Natural killer cell treated with Interleukin-12 subunit alpha and Interleukin-12 subunit beta and Interleukin-15 and Interleukin-18, amount 100 ng/mL, for 72 hours (primary cell): Measurements from ENCODE around the gene ARHGEF1. TPM values are rescaled to one million over a fixed set of nuclear protein-coding genes. Genes with fewer than 3 reads are reported as not detected.
A peak's percentile ranks its signal among the peaks of the same experiment; 100 is the strongest.

ENCODE experiments used
- ATAC-seq, 2 donors: fragments of 150-1000 bp; cut with Tn5 transposase in 1 of 2; sonication (Bioruptor Pico), chemical (Tn5 transposase) in 1 of 2; 2 replicates each; pipeline ENCODE4 v1.10.0; 2021
- DNase-seq: peaks from one replicate; pipeline ENCODE4 v3.0.0; 2022; ENCODE audit warnings: low spot score
- H3K27ac Mint-ChIP-seq, 2 donors: 1 replicate in 1 of 2; 2 replicates in 1 of 2; pipeline ENCODE4 v1.8.0; 2022; ENCODE audit warnings: mixed read lengths in 2 of 2, mild to moderate bottlenecking in 1 of 2, moderate library complexity in 1 of 2
- H3K27me3 Mint-ChIP-seq, 2 donors: 1 replicate in 1 of 2; 2 replicates in 1 of 2; pipeline ENCODE4 v1.8.0; 2022; ENCODE audit warnings: mixed read lengths in 2 of 2
- H3K36me3 Mint-ChIP-seq: one replicate; pipeline ENCODE4 v1.8.0; 2022; ENCODE audit warnings: mixed read lengths
- H3K4me1 Mint-ChIP-seq, 2 donors: 1 replicate in 1 of 2; 2 replicates in 1 of 2; pipeline ENCODE4 v1.8.0; 2022; ENCODE audit warnings: low read depth in 2 of 2, mixed read lengths in 2 of 2, mild to moderate bottlenecking in 1 of 2
- H3K4me3 Mint-ChIP-seq: one replicate; pipeline ENCODE4 v1.8.0; 2022; ENCODE audit warnings: mixed read lengths
- H3K9me3 Mint-ChIP-seq: 2 replicates; pipeline ENCODE4 v1.8.0; 2022; ENCODE audit warnings: mixed read lengths
- total RNA-seq, 2 donors: library from RNA; stranded (reverse); gene quantifications; one replicate each; pipeline ENCODE4 v1.2.3, GENCODE V29; 2022

ARHGEF1 gene
- 100 to 1,000 TPM; 321 to 444 TPM for total RNA-seq

DNA sequence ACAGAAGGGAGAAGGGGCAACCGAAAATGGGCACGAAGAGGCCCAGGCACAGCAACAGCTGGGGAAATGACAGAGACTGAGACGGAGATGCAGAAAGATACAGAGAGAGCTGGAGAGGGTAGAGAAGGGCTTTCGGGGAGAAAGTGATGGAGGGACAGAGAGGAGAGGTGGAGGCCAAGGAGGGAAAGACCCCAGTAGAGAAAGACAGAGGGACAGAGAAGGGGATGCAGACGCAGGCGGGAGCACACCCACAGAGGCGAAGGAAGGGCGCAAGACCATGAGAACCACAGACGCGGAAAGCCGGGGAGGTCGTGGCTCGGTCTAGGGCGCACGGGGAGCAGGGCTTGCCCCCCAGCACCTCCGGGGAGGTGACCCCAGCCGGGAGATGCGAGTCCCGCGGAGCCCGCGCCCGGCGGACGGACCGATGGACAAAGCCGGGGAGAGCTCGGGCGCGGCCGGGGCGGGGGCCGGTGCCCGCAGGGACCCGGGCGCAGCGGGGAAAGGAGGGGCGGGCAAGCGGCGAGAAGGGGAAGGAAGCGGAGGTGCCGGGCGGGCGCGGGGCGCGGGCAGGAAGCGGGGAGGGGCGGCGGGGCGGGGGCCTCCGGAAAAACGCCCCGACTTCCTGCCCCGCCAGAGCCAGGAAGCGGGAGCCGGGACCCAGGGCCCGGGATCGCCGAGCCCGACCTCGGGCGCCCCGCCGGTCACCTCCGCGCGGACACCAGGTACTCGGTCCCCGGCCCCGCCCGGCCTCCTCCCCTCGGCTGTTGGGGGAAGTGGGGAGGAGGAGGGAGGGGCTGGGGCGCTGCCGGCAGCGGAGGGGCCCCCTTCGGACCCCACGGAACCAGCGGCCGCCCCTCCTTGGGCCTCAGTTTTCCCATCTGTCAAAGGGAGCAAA is at the start of gene ARHGEF1:
Gene ARHGEF1, plus strand, starts transcription at position 617 of the 895 bp plus-strand sequence. CDS start 4,899 bp downstream, outside the sequence.
- Mint-ChIP-seq H3K4me1 (peaks cover 48 to 49% of the 10 kb centered on the region in 2 donors), H3K4me3 (peak within 1 kb of the TSS; percentile 97), H3K27ac (peak within 1 kb of the TSS; percentile 90 to 92), H3K27me3 (no peaks in the 10 kb centered on the region), H3K9me3 (no peaks in the 10 kb centered on the region), H3K36me3 (peaks cover 7% of the 10 kb centered on the region)
- ATAC-seq: peak; percentile 7 to 13
- DNase-seq: peak; percentile 80

DNA sequence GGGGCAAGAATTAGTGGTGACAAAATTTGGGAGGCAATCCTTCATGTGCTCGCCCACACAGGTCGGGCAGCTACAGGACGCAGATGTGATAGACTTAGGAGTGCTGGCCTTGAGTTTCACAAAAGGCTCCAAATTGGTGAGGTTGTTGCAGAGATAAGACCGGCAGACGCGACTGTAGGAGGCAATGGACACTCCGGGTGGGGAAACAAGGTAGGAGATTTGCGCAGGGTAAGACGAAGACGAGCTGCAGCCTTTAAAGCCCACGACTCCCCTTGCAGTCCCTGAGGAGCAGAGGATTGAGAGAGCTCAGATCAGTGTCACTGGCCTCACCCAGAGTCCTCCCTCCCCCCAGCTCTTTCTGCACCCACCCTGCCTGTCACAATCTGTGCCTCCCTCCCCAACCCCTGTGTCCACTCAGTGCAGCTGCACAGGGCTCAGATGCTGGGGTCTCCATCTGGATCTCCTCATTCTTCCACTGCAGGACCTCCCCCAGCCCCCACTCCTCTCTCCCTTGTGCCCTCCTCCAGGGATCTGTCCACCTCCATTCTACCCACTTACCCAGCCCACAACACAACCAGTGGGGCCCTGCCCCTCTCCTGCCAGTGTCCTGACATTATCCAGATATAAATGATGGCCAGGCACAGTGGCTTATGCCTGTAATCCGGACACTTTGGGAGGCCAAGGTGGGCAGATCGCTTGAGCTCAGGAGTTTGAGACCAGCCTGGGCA is 44.8 kb upstream of the ARHGEF1 start:
- no peak overlapping the region for H3K4me3 Mint-ChIP-seq
- ATAC-seq (no peak), DNase-seq (no peak)
- H3K4me1 Mint-ChIP-seq: peaks cover 0 to 3% of the 10 kb centered on the region in 2 donors
- H3K27ac Mint-ChIP-seq: no peak overlapping the region
- no peaks in the 10 kb centered on the region for H3K36me3 Mint-ChIP-seq
- peaks cover 17 to 29% of the 10 kb centered on the region in 2 donors for H3K27me3 Mint-ChIP-seq
- no peaks in the 10 kb centered on the region for H3K9me3 Mint-ChIP-seq

DNA sequence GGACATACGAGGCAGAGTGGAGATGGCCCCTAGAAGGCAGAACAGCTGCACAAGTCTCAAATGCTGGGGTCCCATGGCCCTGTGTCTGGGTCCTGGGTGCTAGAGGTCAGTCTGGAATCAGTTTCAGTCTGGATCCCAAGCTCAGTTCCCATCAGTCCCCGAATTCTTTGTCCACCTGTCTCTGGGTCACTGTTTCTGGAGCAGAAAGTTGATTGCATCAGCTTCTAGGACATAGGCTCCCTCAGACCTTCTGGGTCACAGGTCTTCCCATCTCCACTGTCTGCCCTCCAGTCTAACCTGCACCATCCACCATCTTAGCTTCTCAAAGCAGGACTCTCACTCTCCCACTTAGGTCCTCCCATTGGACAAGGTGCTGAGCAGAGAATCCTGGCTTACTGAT is 43.8 kb upstream of the ARHGEF1 start:
- no peaks in the 10 kb centered on the region for H3K9me3 Mint-ChIP-seq
- H3K36me3 Mint-ChIP-seq: no peaks in the 10 kb centered on the region
- ATAC-seq (no peak), DNase-seq (no peak)
- H3K4me3 Mint-ChIP-seq: no peak overlapping the region
- peaks cover 24 to 29% of the 10 kb centered on the region in 2 donors for H3K27me3 Mint-ChIP-seq
- no peak overlapping the region for H3K27ac Mint-ChIP-seq
- H3K4me1 Mint-ChIP-seq: peaks cover 0 to 3% of the 10 kb centered on the region in 2 donors

- no peak for ATAC-seq
- peaks cover 6 to 13% of the 10 kb centered on the region in 2 donors for H3K27me3 Mint-ChIP-seq
- no peaks in the 10 kb centered on the region for H3K36me3 Mint-ChIP-seq
- H3K9me3 Mint-ChIP-seq: no peaks in the 10 kb centered on the region
- no peak for DNase-seq
- H3K4me1 Mint-ChIP-seq: no peaks in the 10 kb centered on the region
- H3K27ac Mint-ChIP-seq: no peak overlapping the region
- no peak overlapping the region for H3K4me3 Mint-ChIP-seq
These were observed 39.6 kb upstream of the ARHGEF1 start for GRCh38 chr19:41843371-41843770.

- Mint-ChIP-seq H3K36me3 (no peaks in the 10 kb centered on the region), H3K9me3 (no peaks in the 10 kb centered on the region), H3K4me3 (no peak within 1 kb of the TSS), H3K27me3 (peaks cover 6 to 10% of the 10 kb centered on the region in 2 donors), H3K27ac (peak within 1 kb of the TSS in 1 of 2 donors; percentile 27), H3K4me1 (no peaks in the 10 kb centered on the region)
- ATAC-seq (no peak), DNase-seq (no peak)
These were observed 38.4 kb upstream of the ARHGEF1 start, which contains the start of gene LYPD4 for GRCh38 chr19:41844601-41845000. Gene LYPD4, minus strand, starts transcription at chr19:41844683. Its CDS starts 5,398 bp downstream, at chr19:41839285.

GRCh38 chr19:41845001-41845050 is 38.2 kb upstream of the ARHGEF1 start, which contains the start of gene DMRTC2:
Gene DMRTC2, plus strand, starts transcription at chr19:41845042. Its CDS starts 2,387 bp downstream, at chr19:41847429.
- no peak within 1 kb of the TSS for H3K4me3 Mint-ChIP-seq
- H3K27me3 Mint-ChIP-seq: peaks cover 6 to 10% of the 10 kb centered on the region in 2 donors
- no peak for DNase-seq
- no peaks in the 10 kb centered on the region for H3K9me3 Mint-ChIP-seq
- H3K4me1 Mint-ChIP-seq: no peaks in the 10 kb centered on the region
- no peaks in the 10 kb centered on the region for H3K36me3 Mint-ChIP-seq
- no peak for ATAC-seq
- H3K27ac Mint-ChIP-seq: peak within 1 kb of the TSS in 1 of 2 donors; percentile 27

- no peaks in the 10 kb centered on the region for H3K4me1 Mint-ChIP-seq
- no peaks in the 10 kb centered on the region for H3K36me3 Mint-ChIP-seq
- ATAC-seq (no peak), DNase-seq (no peak)
- H3K4me3 Mint-ChIP-seq: no peak overlapping the region
- H3K9me3 Mint-ChIP-seq: no peaks in the 10 kb centered on the region
- peak overlapping the region in 1 of 2 donors; percentile 27 for H3K27ac Mint-ChIP-seq
- H3K27me3 Mint-ChIP-seq: peaks cover 4 to 10% of the 10 kb centered on the region in 2 donors
These were observed 37.9 kb upstream of the ARHGEF1 start for GRCh38 chr19:41845051-41845590.

DNA sequence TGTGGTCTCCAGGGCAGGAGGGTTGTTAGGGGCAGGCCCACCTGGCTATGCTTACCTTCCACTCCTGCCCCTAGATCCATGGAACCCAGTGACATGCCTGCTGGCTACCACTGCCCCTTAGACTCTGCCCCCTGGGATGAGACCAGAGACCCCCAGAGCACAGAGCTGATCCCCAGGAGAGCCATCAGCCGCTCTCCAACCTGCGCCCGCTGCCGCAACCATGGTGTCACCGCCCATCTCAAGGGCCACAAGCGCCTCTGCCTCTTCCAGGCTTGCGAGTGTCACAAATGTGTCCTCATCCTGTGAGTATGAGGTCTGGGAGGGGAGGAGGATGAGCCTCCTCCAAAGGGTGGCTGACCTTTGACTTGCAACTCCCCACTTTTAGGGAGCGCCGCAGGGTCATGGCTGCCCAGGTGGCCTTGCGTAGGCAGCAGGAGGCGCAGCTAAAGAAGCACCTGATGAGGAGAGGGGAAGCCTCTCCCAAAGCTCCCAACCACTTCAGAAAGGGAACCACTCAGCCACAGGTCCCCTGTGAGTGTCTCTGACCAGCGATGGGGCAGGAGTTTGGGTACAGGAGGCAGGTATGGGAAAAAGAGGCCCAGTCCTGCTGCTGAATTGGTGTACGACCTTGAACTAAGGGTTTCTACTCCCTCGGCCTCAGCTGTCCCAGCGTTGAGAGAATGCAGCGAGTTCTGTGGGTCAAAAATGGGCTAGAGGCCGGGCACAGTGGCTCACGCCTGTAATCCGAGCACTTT is 35.5 kb upstream of the ARHGEF1 start:
- peak in 1 of 2 donors; percentile 13 for ATAC-seq
- no peaks in the 10 kb centered on the region for H3K9me3 Mint-ChIP-seq
- no peaks in the 10 kb centered on the region for H3K4me1 Mint-ChIP-seq
- H3K27me3 Mint-ChIP-seq: peaks cover 13 to 16% of the 10 kb centered on the region in 2 donors
- no peak overlapping the region for H3K27ac Mint-ChIP-seq
- no peak for DNase-seq
- no peaks in the 10 kb centered on the region for H3K36me3 Mint-ChIP-seq
- H3K4me3 Mint-ChIP-seq: no peak overlapping the region

DNA sequence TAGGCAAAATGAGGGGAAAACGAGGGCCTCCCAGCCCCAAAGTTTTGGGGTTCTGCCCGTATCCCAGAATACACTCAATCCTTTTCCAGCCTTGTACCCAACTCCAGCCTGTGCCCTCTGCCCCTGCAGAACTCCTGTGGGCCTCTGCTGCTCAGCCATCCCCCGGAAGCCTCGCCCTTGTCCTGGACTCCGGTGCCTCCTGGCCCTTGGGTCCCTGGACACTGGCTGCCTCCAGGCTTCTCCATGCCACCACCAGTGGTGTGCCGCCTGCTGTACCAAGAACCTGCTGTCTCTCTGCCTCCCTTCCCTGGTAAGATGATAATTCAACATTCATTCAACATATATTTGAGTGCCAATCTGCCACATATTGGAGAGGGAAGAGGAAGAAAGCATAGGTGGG is 34.3 kb upstream of the ARHGEF1 start:
- Mint-ChIP-seq H3K27ac (no peak overlapping the region), H3K36me3 (no peaks in the 10 kb centered on the region), H3K27me3 (peaks cover 13 to 14% of the 10 kb centered on the region in 2 donors), H3K9me3 (no peaks in the 10 kb centered on the region), H3K4me1 (no peaks in the 10 kb centered on the region), H3K4me3 (no peak overlapping the region)
- ATAC-seq (no peak), DNase-seq (no peak)

- ATAC-seq (no peak), DNase-seq (no peak)
- Mint-ChIP-seq H3K9me3 (no peaks in the 10 kb centered on the region), H3K36me3 (no peaks in the 10 kb centered on the region), H3K4me3 (no peak overlapping the region), H3K27me3 (peaks cover 12 to 13% of the 10 kb centered on the region in 2 donors), H3K27ac (no peak overlapping the region), H3K4me1 (no peaks in the 10 kb centered on the region)
These were observed 33.9 kb upstream of the ARHGEF1 start for GRCh38 chr19:41849067-41849466.

GRCh38 chr19:41850381-41850780 is 32.6 kb upstream of the ARHGEF1 start:
- H3K4me1 Mint-ChIP-seq: no peaks in the 10 kb centered on the region
- ATAC-seq (no peak), DNase-seq (no peak)
- no peak overlapping the region for H3K4me3 Mint-ChIP-seq
- H3K36me3 Mint-ChIP-seq: no peaks in the 10 kb centered on the region
- no peak overlapping the region for H3K27ac Mint-ChIP-seq
- H3K27me3 Mint-ChIP-seq: peaks cover 12 to 13% of the 10 kb centered on the region in 2 donors
- no peaks in the 10 kb centered on the region for H3K9me3 Mint-ChIP-seq

GRCh38 chr19:41851456-41851855 is 31.5 kb upstream of the ARHGEF1 start:
- Mint-ChIP-seq H3K4me3 (no peak overlapping the region), H3K36me3 (no peaks in the 10 kb centered on the region), H3K9me3 (no peaks in the 10 kb centered on the region), H3K27ac (no peak overlapping the region), H3K27me3 (peaks cover 12 to 13% of the 10 kb centered on the region in 2 donors), H3K4me1 (no peaks in the 10 kb centered on the region)
- no peak for DNase-seq
- ATAC-seq: no peak

DNA sequence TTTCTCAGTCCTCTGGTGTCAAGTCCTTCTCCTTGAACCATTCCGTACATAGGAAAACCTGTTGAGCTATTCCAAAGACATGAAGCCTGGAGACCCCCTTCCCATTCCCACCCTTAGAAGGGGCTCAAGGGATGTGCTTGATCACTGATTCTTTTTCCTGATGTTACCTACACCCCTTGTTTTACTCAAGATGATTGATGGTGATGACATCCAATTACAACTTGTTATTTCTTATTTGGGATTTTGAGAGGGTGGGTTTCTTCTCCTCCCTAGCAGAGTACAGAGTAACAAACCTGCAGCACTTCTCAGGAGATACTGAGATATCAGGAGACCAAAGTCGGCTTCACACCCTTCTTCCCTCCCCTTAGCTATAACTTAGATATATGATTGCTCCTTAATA is 29.6 kb upstream of the ARHGEF1 start:
- Mint-ChIP-seq H3K27me3 (peaks cover 12 to 13% of the 10 kb centered on the region in 2 donors), H3K36me3 (no peaks in the 10 kb centered on the region), H3K9me3 (no peaks in the 10 kb centered on the region), H3K4me3 (no peak overlapping the region), H3K27ac (no peak overlapping the region), H3K4me1 (no peaks in the 10 kb centered on the region)
- ATAC-seq: no peak
- DNase-seq: no peak
